Measurements from ENCODE around the gene CUEDC2.

Gene CUEDC2

DNA sequence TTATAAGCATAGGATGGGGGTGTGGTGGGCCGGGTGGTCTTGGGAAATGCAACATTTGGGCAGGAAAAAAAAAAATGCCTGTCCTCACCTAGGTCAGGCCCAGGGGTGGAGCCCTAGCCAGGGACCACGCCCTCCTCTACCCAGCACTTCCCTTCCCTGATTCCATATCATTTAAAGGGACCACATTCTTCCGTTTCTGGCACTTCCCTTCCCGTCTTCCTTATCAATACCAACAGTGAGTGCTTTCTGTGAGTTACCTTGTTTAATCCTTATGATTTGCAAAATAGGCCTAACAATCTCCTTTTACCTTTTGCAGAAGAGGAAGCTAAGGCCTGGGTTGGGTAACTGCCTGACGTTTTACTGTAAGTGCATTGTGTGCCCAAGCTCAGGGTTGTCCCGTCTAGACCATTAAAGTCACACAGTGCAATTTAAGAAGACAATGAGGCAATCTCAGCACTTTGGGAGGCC is 35.6 kb upstream of the CUEDC2 start:
- Histone ChIP-seq H3K4me3 (ENCODE audit: insufficient read depth, low read depth, low read length, poor library complexity, severe bottlenecking) (no peak overlapping the region), H3K9me3 (ENCODE audit: control insufficient read depth, low read length) (no peaks in the 10 kb centered on the region), H3K27me3 (replicated peaks; ENCODE audit: control insufficient read depth, insufficient read depth, low read length, poor library complexity, severe bottlenecking) (no peaks in the 10 kb centered on the region), H3K27ac (ENCODE audit: insufficient read depth, low read length, poor library complexity, severe bottlenecking) (no peak overlapping the region), H3K4me1 (ENCODE audit: control insufficient read depth, insufficient read depth, low read length, poor library complexity, severe bottlenecking) (peaks cover 6% of the 10 kb centered on the region), H3K36me3 (ENCODE audit: control insufficient read depth, insufficient read depth, low read length) (no peaks in the 10 kb centered on the region)
- no peak for DNase-seq

GRCh38 chr10:102467318-102467717 is 34.9 kb upstream of the CUEDC2 start:
- no peak for DNase-seq
- Histone ChIP-seq H3K27me3 (replicated peaks; ENCODE audit: control insufficient read depth, insufficient read depth, low read length, poor library complexity, severe bottlenecking) (no peaks in the 10 kb centered on the region), H3K4me3 (ENCODE audit: insufficient read depth, low read depth, low read length, poor library complexity, severe bottlenecking) (no peak overlapping the region), H3K36me3 (ENCODE audit: control insufficient read depth, insufficient read depth, low read length) (no peaks in the 10 kb centered on the region), H3K27ac (ENCODE audit: insufficient read depth, low read length, poor library complexity, severe bottlenecking) (no peak overlapping the region), H3K4me1 (ENCODE audit: control insufficient read depth, insufficient read depth, low read length, poor library complexity, severe bottlenecking) (no peaks in the 10 kb centered on the region), H3K9me3 (ENCODE audit: control insufficient read depth, low read length) (no peaks in the 10 kb centered on the region)

- Histone ChIP-seq H3K4me3 (ENCODE audit: insufficient read depth, low read depth, low read length, poor library complexity, severe bottlenecking) (no peak overlapping the region), H3K36me3 (ENCODE audit: control insufficient read depth, insufficient read depth, low read length) (no peaks in the 10 kb centered on the region), H3K9me3 (ENCODE audit: control insufficient read depth, low read length) (no peaks in the 10 kb centered on the region), H3K27me3 (replicated peaks; ENCODE audit: control insufficient read depth, insufficient read depth, low read length, poor library complexity, severe bottlenecking) (no peaks in the 10 kb centered on the region), H3K4me1 (ENCODE audit: control insufficient read depth, insufficient read depth, low read length, poor library complexity, severe bottlenecking) (peaks cover 12% of the 10 kb centered on the region), H3K27ac (ENCODE audit: insufficient read depth, low read length, poor library complexity, severe bottlenecking) (no peak overlapping the region)
- no peak for DNase-seq
These were observed 33.1 kb upstream of the CUEDC2 start for GRCh38 chr10:102465466-102465865.

GRCh38 chr10:102463983-102464382 is 31.6 kb upstream of the CUEDC2 start:
- Histone ChIP-seq H3K27ac (ENCODE audit: insufficient read depth, low read length, poor library complexity, severe bottlenecking) (no peak overlapping the region), H3K27me3 (replicated peaks; ENCODE audit: control insufficient read depth, insufficient read depth, low read length, poor library complexity, severe bottlenecking) (no peaks in the 10 kb centered on the region), H3K4me1 (ENCODE audit: control insufficient read depth, insufficient read depth, low read length, poor library complexity, severe bottlenecking) (peaks cover 12% of the 10 kb centered on the region), H3K36me3 (ENCODE audit: control insufficient read depth, insufficient read depth, low read length) (no peaks in the 10 kb centered on the region), H3K4me3 (ENCODE audit: insufficient read depth, low read depth, low read length, poor library complexity, severe bottlenecking) (no peak overlapping the region), H3K9me3 (ENCODE audit: control insufficient read depth, low read length) (no peaks in the 10 kb centered on the region)
- no peak for DNase-seq

DNA sequence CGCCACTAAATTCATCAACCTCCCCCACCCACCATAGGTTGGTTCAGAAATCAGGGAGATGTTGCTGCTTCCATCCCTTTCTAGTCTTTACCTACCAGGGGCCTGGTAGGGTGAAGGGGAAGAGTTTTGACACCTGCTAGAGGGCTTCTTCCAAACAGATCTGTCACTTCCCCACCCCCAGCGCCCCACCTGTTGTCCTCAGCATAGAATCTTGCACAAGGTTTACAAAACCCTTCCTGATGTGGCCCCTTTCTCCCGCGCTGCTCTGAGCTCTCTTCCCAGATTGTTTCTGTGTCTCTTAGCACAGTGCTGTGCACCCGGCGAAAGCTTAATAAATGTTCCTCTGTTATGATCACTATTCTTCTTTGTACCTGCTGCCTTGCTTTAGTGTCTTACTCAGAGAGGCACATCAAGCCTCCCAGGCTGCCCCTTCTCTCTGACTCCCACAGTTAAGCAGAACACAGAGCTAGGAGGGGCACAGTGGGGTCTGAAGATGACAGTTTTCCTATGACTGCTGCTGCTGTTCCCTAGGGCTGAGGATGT is 30.2 kb upstream of the CUEDC2 start:
- Histone ChIP-seq H3K36me3 (ENCODE audit: control insufficient read depth, insufficient read depth, low read length) (no peaks in the 10 kb centered on the region), H3K27me3 (replicated peaks; ENCODE audit: control insufficient read depth, insufficient read depth, low read length, poor library complexity, severe bottlenecking) (no peaks in the 10 kb centered on the region), H3K9me3 (ENCODE audit: control insufficient read depth, low read length) (no peaks in the 10 kb centered on the region), H3K4me3 (ENCODE audit: insufficient read depth, low read depth, low read length, poor library complexity, severe bottlenecking) (no peak overlapping the region), H3K27ac (ENCODE audit: insufficient read depth, low read length, poor library complexity, severe bottlenecking) (no peak overlapping the region), H3K4me1 (ENCODE audit: control insufficient read depth, insufficient read depth, low read length, poor library complexity, severe bottlenecking) (peaks cover 12% of the 10 kb centered on the region)
- no peak for DNase-seq

GRCh38 chr10:102461187-102462054 is 29.0 kb upstream of the CUEDC2 start:
- Histone ChIP-seq H3K9me3 (ENCODE audit: control insufficient read depth, low read length) (no peaks in the 10 kb centered on the region), H3K27ac (ENCODE audit: insufficient read depth, low read length, poor library complexity, severe bottlenecking) (peak overlapping the region; percentile 67), H3K27me3 (replicated peaks; ENCODE audit: control insufficient read depth, insufficient read depth, low read length, poor library complexity, severe bottlenecking) (no peaks in the 10 kb centered on the region), H3K4me1 (ENCODE audit: control insufficient read depth, insufficient read depth, low read length, poor library complexity, severe bottlenecking) (peaks cover 12% of the 10 kb centered on the region), H3K4me3 (ENCODE audit: insufficient read depth, low read depth, low read length, poor library complexity, severe bottlenecking) (peak overlapping the region; percentile 63), H3K36me3 (ENCODE audit: control insufficient read depth, insufficient read depth, low read length) (no peaks in the 10 kb centered on the region)
- peak; percentile 84 to 91 (median 86) for DNase-seq

DNA sequence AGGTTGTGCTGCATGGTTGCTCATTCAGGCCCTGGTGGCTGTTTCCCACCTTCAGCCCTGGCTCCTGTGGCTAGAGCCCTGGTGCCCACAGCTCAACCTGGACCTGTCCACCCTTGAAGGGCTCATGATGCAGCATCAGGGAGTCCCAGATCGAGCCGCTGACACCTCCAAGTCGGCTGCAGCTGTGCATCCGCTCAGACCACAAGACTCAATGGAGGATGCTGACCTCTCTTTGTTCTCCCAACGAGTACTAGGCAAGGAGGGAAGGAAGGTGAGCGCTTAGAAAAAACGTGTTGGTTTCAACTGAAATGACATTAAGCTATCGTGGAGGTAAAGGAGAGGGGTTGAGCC is 28.4 kb upstream of the CUEDC2 start:
- H3K9me3 ChIP-seq (ENCODE audit: control insufficient read depth, low read length) = no peaks in the 10 kb centered on the region
- peaks cover 2% of the 10 kb centered on the region for H3K36me3 ChIP-seq (ENCODE audit: control insufficient read depth, insufficient read depth, low read length)
- DNase-seq = no peak
- H3K4me1 ChIP-seq (ENCODE audit: control insufficient read depth, insufficient read depth, low read length, poor library complexity, severe bottlenecking) = peaks cover 12% of the 10 kb centered on the region
- H3K4me3 ChIP-seq (ENCODE audit: insufficient read depth, low read depth, low read length, poor library complexity, severe bottlenecking) = peak overlapping the region; percentile 63
- H3K27me3 ChIP-seq (replicated peaks; ENCODE audit: control insufficient read depth, insufficient read depth, low read length, poor library complexity, severe bottlenecking) = no peaks in the 10 kb centered on the region
- peak overlapping the region; percentile 67 for H3K27ac ChIP-seq (ENCODE audit: insufficient read depth, low read length, poor library complexity, severe bottlenecking)

GRCh38 chr10:102458656-102459055 is 26.3 kb upstream of the CUEDC2 start:
- no peaks in the 10 kb centered on the region for H3K27me3 ChIP-seq (replicated peaks; ENCODE audit: control insufficient read depth, insufficient read depth, low read length, poor library complexity, severe bottlenecking)
- peaks cover 12% of the 10 kb centered on the region for H3K4me1 ChIP-seq (ENCODE audit: control insufficient read depth, insufficient read depth, low read length, poor library complexity, severe bottlenecking)
- DNase-seq = no peak
- no peaks in the 10 kb centered on the region for H3K9me3 ChIP-seq (ENCODE audit: control insufficient read depth, low read length)
- H3K36me3 ChIP-seq (ENCODE audit: control insufficient read depth, insufficient read depth, low read length) = peaks cover 4% of the 10 kb centered on the region
- no peak overlapping the region for H3K27ac ChIP-seq (ENCODE audit: insufficient read depth, low read length, poor library complexity, severe bottlenecking)
- H3K4me3 ChIP-seq (ENCODE audit: insufficient read depth, low read depth, low read length, poor library complexity, severe bottlenecking) = no peak overlapping the region

- Histone ChIP-seq H3K27me3 (replicated peaks; ENCODE audit: control insufficient read depth, insufficient read depth, low read length, poor library complexity, severe bottlenecking) (no peaks in the 10 kb centered on the region), H3K36me3 (ENCODE audit: control insufficient read depth, insufficient read depth, low read length) (peaks cover 9% of the 10 kb centered on the region), H3K27ac (ENCODE audit: insufficient read depth, low read length, poor library complexity, severe bottlenecking) (no peak overlapping the region), H3K9me3 (ENCODE audit: control insufficient read depth, low read length) (no peaks in the 10 kb centered on the region), H3K4me3 (ENCODE audit: insufficient read depth, low read depth, low read length, poor library complexity, severe bottlenecking) (no peak overlapping the region), H3K4me1 (ENCODE audit: control insufficient read depth, insufficient read depth, low read length, poor library complexity, severe bottlenecking) (peaks cover 13% of the 10 kb centered on the region)
- no peak for DNase-seq
These were observed 25.3 kb upstream of the CUEDC2 start for GRCh38 chr10:102457591-102458150.

- peaks cover 15% of the 10 kb centered on the region for H3K4me1 ChIP-seq (ENCODE audit: control insufficient read depth, insufficient read depth, low read length, poor library complexity, severe bottlenecking)
- peaks cover 12% of the 10 kb centered on the region for H3K36me3 ChIP-seq (ENCODE audit: control insufficient read depth, insufficient read depth, low read length)
- no peak for DNase-seq
- H3K27ac ChIP-seq (ENCODE audit: insufficient read depth, low read length, poor library complexity, severe bottlenecking) = no peak overlapping the region
- H3K4me3 ChIP-seq (ENCODE audit: insufficient read depth, low read depth, low read length, poor library complexity, severe bottlenecking) = no peak overlapping the region
- H3K9me3 ChIP-seq (ENCODE audit: control insufficient read depth, low read length) = no peaks in the 10 kb centered on the region
- no peaks in the 10 kb centered on the region for H3K27me3 ChIP-seq (replicated peaks; ENCODE audit: control insufficient read depth, insufficient read depth, low read length, poor library complexity, severe bottlenecking)
These were observed 23.6 kb upstream of the CUEDC2 start for GRCh38 chr10:102455893-102456471.

Data from effector memory CD4-positive, alpha-beta T cell (primary cell).